HG03571 (cell line): ENCODE data around the gene KRTAP5-2.

Source experiments
- ATAC-seq: cut with Tn5 transposase; IDR thresholded peaks from one replicate; pipeline ENCODE4 v1.9.1; 2021; ENCODE audit not compliant: unreplicated experiment

The KRTAP5-2 gene

DNA sequence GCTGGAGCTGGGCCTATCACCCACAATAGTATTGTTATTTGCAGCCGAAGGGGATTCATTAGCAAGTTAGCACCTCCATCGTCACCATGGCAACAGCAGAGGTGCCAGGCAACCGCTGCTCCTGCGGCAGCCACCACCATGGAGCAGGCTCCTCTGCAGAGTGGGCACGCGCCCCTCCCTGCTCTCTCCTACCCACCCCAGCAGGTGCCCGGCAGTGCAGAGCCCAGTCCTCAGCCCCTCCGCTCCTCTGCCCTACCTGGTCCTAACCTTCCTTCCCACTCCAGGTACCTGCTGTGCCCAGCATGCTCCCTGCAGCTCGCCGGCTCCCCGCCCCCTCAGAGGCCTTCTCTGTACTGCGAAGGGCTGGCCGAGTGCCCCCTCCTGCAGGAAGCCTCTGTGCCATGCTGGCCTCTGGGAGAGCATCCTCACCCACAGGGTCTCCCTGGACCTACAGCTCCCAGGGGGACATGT, 29.6 kb downstream of the KRTAP5-2 start:
- no peak for ATAC-seq

DNA sequence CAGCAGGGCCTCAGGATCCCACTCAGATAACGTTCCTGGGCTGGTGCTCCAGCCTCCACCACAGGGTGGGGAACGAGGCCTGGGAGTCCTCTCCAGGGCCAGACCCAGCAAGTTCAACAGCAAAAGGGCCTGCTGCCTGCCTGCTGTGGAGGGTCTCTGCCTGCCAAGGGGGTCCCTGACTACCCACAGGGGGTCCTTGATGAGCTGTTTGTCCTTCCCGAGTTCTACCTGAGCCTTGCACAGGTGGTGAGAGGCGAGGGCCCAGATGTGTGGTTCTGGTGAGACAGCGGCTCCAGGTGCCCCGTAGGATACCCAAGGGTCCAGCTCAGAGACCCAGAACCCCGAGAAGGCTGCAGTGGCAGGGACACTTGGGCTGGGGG, 30.4 kb downstream of the KRTAP5-2 start:
- no peak for ATAC-seq

DNA sequence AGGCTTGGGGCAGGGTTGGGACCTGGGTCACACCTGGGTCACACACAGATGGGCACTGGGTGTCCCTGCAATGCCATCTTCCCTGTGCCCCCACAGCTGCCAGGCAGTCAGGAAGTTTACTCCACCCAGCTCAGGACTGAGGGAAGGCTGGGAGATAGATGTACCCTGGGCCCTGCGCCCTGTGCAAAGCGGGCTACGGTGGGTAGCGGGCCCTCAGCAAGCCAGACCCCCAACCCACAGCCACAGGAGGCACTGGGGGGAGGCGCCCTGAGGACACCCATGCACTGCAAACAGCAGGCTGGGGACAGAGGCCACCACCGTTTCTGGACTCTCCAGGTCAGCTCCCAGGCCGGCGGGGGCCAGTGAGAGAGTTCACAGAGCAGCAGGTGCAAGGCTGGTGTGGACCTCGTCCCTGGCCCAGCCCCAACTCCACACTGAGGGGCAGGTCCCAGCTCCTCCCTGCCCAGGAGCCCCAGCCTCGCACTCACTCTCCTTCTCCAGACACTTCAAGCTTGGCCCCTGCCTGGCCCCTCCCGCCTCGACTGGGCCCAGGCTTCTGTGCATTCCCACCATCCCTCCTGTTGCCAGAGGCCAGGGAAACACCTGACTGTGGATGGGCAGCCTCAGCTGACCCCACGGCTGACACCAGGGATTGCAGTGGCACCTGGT, 30.9 kb downstream of the KRTAP5-2 start:
- no peak for ATAC-seq

- ATAC-seq, result no peak
These were observed 31.6 kb downstream of the KRTAP5-2 start for GRCh38 chr11:1566381-1567051.

GRCh38 chr11:1565904-1566247, 32.2 kb downstream of the KRTAP5-2 start:
- no peak for ATAC-seq

DNA sequence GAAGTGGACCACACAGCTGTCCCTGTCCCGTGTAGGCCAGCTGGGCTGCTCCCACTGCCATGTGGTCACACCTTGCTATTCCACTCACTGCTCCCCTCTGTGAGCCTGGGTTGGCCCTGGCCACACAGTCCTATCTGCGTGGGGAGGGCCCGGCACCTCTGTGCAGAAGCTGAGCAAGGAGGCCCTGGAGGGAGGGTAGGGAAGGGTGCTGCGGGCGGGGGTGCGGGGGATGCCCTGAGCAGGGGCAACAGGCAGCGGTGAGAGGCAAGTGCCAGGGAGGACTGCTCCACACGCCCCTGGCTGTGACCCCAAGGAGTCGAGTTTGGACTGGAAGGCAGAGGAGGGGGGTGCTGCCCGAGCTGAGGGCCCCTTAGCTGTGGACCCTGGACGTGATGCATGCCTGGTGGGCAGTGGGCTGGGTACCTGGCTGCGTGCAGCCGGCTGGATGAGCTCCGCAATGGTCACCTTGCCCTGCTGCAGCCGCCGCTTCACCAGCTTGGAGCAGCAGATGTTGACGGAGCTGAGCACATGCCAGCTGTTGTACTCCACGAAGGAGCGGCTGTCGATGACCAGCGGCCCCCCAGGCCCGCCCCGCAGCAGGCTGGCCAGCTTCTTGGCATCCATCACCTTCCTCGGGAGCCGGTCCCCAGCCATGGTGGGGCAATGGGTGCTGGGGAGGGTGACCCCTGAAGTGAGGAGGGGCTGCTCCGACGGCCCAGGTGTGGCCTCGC, 32.8 kb downstream of the KRTAP5-2 start:
- no peak for ATAC-seq

DNA sequence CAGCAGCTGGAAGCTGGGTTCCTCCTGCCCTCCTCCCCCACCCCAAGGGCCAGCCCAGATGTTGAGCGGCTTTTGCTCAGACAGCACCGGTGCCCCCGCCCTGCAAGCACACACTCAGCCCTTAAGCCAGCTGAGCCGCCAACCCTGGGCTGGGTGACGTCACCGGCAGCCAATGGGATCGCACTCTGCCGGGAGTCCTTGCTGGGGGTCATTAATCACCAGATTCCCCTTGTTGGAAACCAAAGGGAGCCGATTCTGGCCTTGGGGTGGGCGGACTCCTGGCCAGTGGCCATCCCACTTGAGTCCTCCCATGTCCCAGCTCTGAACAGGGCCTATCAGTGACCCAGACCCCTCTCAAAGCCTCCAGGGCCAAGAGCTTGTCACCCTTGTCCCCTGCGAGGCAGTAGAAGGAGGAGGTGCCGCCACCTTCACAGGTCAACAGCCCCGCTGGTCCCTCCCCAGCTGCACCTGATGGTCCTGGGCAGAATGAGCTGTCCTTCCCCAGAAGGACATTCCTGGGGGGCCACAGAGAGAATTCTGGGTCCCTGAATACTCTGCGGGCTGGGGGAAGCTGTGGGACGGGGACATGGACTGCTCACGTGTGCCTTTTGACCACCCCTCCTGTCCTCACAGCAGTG, 33.4 kb downstream of the KRTAP5-2 start:
- ATAC-seq, result no peak

GRCh38 chr11:1563697-1564534, 34.2 kb downstream of the KRTAP5-2 start:
- no peak for ATAC-seq

DNA sequence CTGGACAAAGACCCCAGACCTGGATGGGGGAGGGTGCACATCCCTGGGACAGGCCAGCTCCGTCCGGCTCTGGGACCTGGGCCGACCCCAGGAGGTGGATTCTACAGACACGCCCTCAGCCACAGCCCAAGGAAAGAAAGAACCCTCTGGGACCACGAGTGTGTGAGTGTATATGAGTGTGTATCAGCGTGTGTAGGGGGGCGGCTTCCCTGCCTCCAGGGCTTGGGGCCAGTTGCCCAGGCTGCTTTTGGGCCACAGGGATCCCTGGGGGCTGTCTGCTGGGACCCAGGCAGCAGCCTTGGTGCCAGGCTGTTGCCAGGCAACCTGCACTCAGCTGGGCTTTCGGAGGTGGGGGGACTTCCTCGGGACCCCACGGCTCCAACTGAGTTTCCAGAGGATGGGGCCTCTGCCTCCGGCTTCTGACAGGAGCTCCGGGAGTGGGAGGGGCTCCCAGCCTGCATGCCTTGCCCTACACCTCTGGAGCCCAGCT, 34.9 kb downstream of the KRTAP5-2 start:
- ATAC-seq, result no peak

DNA sequence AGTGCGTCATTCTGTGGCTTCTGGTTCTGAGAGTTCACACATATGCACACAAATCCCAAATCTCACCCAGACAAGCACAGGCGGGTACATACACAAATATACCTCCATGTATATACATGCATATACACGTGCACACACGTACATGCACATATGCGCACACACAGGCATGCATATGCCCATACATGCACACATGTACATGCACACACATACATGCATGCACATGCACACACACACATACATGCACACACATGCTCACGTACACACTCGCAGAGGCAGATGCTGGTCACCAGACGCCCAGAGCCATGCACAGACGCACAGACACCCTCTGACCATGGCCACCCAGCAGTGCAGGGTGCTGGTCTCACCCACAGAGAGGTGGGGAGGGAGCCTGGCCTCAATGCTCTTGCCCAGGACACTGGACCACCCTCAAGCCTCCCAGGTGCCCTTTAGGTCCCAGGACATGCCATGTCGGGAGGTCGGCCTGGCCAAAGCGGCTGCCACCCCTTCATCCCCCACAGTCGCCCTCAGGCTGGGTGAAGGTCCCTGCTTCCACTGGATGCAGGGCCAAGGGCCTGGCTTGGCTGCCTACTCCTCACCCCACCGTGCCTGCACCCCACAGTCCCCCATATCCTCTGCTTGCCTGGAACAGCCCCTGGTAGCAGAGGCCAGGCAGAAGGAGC, 35.5 kb downstream of the KRTAP5-2 start:
- ATAC-seq, result no peak

- no peak for ATAC-seq
These were observed 36.1 kb downstream of the KRTAP5-2 start for GRCh38 chr11:1561955-1562354.

GRCh38 chr11:1561266-1561665, 36.8 kb downstream of the KRTAP5-2 start:
- ATAC-seq, result no peak

DNA sequence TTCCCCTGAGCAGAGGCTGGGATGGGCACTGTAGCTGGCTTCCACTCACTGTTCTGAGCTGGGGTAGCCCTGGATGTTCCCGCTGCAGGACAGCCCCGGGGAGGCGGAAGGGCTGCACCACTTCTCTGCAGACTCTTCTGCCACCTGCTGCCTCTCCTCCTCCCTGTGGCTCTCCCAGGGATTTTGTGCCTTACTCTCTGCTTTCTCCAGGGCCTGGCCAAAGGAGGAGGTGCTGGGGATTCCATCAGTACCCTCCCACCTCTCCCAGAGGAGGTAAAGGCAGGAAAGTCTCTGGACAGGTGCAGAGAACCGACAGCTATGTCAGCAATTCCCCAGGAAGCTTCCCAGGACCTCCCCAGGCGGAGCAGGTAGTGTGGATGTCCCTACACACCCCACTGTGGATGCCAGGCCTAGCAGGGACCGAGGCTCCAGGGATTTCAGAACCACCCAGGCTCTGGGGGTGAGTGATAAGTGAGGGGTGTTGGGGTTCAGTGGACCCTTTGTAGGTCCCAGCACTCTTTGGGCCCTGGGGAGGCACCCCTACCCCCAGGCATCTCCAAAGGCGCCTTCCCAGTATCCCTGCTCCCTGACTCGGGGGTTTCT, 37.3 kb downstream of the KRTAP5-2 start:
- ATAC-seq, result no peak

- no peak for ATAC-seq
These were observed 38.0 kb downstream of the KRTAP5-2 start for GRCh38 chr11:1560002-1560648.

- ATAC-seq, result no peak
These were observed 38.8 kb downstream of the KRTAP5-2 start for GRCh38 chr11:1559111-1559951.

DNA sequence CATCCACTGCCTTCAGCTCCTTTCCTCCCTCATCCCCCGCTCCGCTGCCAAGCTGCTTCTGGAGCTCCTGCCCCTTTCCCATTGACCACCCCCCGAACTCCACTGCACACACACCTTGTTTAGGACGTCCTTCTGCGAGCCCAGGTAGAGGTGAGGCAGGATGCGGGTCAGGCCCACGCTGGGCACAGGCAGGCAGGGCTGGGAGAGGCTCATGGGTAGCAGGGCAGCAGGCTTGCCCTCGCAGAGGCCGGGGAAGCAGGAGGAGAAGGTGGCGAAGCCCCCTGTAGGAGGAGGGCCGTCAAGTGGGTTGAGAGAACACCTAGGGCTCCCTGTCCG, 39.4 kb downstream of the KRTAP5-2 start:
- ATAC-seq, result no peak

GRCh38 chr11:1557904-1558774, 40.0 kb downstream of the KRTAP5-2 start:
- no peak for ATAC-seq
